NB4 (cell line): ENCODE results near the gene OXGR1.
A peak's percentile ranks its signal among the peaks of the same experiment; 100 is the strongest.

Experiments
- DNase-seq: peaks from one replicate; pipeline ENCODE4 v3.0.0; 2010; ENCODE audit warnings: low read depth
- H3K4me3 ChIP-seq: one replicate; pipeline ENCODE4 v1.5.1; 2011; ENCODE audit warnings: mild to moderate bottlenecking, low read depth, low read length, moderate library complexity
- CTCF ChIP-seq: IDR thresholded peaks from one replicate; pipeline ENCODE4 v1.5.1; 2012; ENCODE audit warnings: low read depth, low read length
- MYC ChIP-seq: IDR thresholded peaks from 2 replicates; pipeline ENCODE4 v1.6.1; 2011; ENCODE audit warnings: low read depth, low read length
- POLR2A ChIP-seq: IDR thresholded peaks from 2 replicates; pipeline ENCODE4 v1.6.1; 2011; ENCODE audit warnings: mild to moderate bottlenecking; ENCODE audit not compliant: insufficient read length; ENCODE audit errors: extremely low read depth
- TF ChIP-seq, protein P1 (sequence below): IDR thresholded peaks from 2 replicates; pipeline ENCODE4 v1.6.1; 2011; ENCODE audit warnings: low read depth, low read length

Gene OXGR1

GRCh38 chr13:97001636-97002035 lies 7.4 kb upstream of the OXGR1 start:
- peak; percentile 7 for DNase-seq
- TF ChIP-seq POLR2A (no peak), MYC (no peak), CTCF (no peak)
- TF ChIP-seq, protein P1, sequence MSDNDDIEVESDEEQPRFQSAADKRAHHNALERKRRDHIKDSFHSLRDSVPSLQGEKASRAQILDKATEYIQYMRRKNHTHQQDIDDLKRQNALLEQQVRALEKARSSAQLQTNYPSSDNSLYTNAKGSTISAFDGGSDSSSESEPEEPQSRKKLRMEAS = no peak
- no peak overlapping the region for H3K4me3 ChIP-seq

DNA sequence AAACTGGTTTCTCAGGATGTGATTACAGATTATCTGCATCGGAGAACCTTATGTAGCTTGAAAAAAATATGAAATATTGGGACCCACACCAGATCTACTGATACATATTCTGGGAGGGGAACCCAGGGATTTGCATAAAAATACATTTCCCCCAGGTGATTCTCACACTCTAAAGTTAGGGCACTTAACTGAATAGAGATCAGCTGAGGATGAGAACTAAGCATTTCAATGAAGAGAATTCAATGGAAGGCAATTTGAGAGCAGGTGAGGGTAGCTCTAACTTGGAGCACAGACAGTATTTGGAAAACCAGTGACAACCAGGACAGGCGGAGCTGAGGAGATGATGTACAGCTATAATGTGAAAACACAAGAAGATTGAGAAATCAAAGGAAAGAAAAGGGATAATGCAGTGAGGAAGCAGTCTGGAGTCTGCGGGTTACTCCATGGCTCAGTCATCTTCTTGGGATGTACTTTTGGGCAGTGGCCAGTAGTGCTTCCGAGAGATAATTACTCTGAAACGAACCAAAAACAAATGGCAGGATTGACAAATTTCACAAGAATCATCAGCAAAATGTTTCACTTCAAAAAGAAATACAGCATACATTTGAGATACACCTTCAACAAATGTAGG lies 6.1 kb upstream of the OXGR1 start:
- H3K4me3 ChIP-seq = no peak overlapping the region
- no peak for DNase-seq
- no peak for TF ChIP-seq POLR2A
- TF ChIP-seq MYC = no peak
- TF ChIP-seq CTCF = no peak
- TF ChIP-seq, protein P1 = no peak

DNA sequence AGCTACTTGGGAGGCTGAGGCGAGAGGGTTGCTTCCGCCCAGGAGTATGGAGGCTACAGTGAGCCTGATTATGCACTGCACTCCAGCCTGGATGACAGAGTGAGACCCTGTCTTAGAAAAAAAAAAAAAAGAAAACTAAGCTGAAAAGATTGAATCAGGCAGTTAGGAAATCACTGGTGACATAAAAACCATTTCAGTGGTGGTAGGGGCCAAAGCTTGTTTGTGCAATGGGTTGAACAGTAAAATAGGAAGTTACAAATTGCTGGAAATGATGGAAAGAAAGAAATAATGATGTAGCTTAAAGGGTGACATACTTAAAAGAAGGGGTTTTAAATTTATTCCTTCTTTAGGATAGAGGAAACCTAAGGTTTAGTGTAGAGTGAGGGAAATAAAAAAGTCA lies 4.8 kb upstream of the OXGR1 start:
- DNase-seq = no peak
- no peak overlapping the region for H3K4me3 ChIP-seq
- no peak for TF ChIP-seq POLR2A
- TF ChIP-seq CTCF = no peak
- TF ChIP-seq MYC = no peak
- TF ChIP-seq, protein P1 = no peak

- TF ChIP-seq, protein P1 = no peak
- TF ChIP-seq POLR2A (no peak), CTCF (no peak), MYC (no peak)
- no peak for DNase-seq
- H3K4me3 ChIP-seq = no peak overlapping the region
Observed at GRCh38 chr13:96998051-96998450, 3.8 kb upstream of the OXGR1 start.

GRCh38 chr13:96996886-96997285 lies 2.6 kb upstream of the OXGR1 start:
- DNase-seq = no peak
- TF ChIP-seq CTCF (no peak), MYC (no peak), POLR2A (no peak)
- TF ChIP-seq, protein P1 = no peak
- H3K4me3 ChIP-seq = no peak overlapping the region

- H3K4me3 ChIP-seq = no peak overlapping the region
- DNase-seq = peak; percentile 11
- TF ChIP-seq, protein P1 = no peak
- TF ChIP-seq MYC (no peak), CTCF (no peak)
Observed at GRCh38 chr13:96996107-96996506, 1.8 kb upstream of the OXGR1 start.
